GM12873 (cell line): Measurements from ENCODE around the gene F11.

ENCODE experiments used
- TF ChIP-seq, protein P1 (sequence below): IDR thresholded peaks from 2 replicates; pipeline ENCODE4 v1.5.1; 2012; ENCODE audit warnings: low read depth, mild to moderate bottlenecking, moderate library complexity, low read length, control low read depth; ENCODE audit not compliant: insufficient read depth; ENCODE audit errors: missing control alignments

Gene F11

DNA sequence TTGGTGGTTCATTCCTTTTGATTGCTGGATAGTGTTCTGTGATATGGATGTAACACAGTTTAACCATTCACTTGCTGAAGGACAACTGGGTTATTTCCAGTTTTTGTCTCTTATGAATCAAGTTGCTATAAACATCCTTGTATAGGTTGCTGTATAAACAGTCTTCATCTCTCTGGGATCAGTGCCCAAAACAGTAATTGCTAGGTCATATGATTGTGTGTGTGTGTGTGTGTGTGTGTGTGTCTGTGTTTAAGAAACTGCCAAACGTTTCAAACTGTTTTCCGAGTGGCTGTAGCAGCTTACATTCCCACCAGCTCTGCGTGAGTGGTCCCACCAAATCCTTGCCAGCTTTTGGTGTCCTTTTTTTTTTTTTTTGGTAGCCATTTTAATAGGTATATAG, 60.4 kb downstream of the F11 start:
- TF ChIP-seq, protein P1, sequence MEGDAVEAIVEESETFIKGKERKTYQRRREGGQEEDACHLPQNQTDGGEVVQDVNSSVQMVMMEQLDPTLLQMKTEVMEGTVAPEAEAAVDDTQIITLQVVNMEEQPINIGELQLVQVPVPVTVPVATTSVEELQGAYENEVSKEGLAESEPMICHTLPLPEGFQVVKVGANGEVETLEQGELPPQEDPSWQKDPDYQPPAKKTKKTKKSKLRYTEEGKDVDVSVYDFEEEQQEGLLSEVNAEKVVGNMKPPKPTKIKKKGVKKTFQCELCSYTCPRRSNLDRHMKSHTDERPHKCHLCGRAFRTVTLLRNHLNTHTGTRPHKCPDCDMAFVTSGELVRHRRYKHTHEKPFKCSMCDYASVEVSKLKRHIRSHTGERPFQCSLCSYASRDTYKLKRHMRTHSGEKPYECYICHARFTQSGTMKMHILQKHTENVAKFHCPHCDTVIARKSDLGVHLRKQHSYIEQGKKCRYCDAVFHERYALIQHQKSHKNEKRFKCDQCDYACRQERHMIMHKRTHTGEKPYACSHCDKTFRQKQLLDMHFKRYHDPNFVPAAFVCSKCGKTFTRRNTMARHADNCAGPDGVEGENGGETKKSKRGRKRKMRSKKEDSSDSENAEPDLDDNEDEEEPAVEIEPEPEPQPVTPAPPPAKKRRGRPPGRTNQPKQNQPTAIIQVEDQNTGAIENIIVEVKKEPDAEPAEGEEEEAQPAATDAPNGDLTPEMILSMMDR = no peak

DNA sequence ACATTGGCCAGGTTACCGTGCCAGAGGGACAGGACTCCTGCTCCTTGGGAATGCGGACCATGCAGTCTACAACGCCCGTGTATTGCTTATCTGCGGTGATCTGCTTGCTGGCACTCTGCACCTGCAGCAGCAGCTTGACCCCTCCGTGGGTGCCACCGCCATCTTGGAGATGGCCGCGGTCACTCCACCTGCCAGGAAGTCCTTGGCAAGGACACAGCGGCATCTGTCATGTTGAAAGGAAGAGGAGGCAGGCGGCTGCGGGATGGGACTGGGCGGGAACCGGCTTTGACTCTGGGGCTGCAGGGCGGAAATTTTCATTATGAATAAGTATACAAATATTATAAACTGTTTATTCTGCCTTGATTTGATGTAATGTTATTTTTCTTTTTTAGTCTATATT, 63.4 kb downstream of the F11 start:
- TF ChIP-seq, protein P1 = no peak

DNA sequence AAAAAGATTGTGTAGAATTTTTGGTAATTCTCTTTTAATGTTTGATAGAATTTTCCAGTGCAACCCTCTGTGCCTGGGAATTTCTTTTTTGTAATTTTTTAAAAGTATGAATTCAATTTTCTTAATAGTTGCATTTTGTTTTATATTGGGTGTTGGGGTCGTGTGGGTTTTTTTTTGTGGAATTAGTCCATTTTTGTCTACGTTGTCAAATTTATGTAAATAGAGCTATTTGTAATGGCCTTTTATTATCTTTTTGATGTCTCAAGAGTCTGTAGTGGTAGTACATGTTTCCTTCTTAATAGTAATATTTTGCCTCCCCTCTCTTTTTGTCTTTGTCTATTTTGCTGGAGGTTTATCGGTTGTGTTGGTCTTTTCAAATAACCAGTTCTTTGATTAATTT, 64.4 kb downstream of the F11 start:
- TF ChIP-seq, protein P1 = no peak

DNA sequence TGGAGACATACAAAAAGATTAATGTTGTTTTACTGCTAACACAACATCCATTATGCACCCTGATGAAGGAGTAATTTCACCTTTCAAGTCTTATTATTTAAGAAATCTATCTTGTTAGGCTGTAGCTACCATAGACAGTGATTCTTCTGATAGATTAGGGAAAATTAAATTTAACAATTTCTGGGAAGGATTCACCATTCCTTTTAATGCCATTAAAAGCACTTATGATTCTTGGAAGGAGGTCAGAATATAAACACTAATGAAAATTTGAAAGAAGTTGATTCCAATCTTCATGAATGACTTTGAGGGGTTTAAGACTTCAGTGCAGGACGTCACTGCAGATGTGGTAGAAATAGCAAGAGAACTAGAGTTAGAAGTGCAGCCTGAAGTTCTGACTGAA, 69.8 kb downstream of the F11 start:
- TF ChIP-seq, protein P1 = no peak
